Measurements from ENCODE around the gene ZNF722. TPM values are rescaled to one million over a fixed set of nuclear protein-coding genes. Genes with fewer than 3 reads are reported as not detected.

Gene ZNF722
- total and polyA plus RNA-seq, 2 of the 4 experiments (the other 2 are of a cell fraction) = not detected

DNA sequence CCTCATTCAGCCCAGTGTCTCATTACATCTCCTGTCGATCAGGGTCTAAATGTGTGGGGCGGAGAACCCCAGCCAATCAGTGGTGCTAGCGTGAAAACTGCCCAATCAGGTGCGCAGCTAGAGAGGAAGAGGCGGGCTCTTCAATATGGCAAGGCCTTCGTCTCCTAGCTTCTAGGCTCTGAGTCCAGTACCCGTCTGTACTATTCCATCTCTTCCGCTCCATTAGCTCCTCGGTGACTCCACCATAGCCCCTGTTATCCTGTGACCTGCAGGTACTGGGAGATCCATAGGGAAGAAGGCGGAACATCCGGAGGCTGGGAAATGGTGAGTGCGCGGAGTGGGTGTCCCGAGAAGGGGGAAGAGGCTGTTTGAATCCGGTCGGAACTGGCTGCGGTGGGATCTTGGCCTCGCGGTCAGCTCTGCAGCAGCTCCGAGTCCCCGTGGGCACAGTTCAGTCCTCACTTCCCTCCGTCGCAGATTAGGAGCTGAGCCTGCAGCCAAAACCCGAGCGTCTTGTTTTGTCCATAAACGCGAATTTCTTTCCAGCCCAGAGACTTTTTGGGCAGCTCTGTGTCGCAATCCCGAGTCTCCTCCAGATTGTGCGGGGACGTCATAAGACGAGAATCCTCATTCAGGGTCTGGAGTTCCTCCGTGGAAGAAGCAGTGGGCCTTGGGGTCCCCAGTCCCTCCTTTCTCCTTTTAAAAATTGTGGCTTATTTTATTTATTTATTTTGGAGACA, 46.8 kb downstream of the ZNF722 start, which contains the start of gene ZNF727:
TSS of gene ZNF727 (plus strand) at position 134 of the 740 bp plus-strand sequence. CDS start at position 322, 188 bp downstream.
- no peaks in the 10 kb centered on the region for H3K27me3 ChIP-seq (ENCODE audit: control insufficient read depth, insufficient read depth, low read length)
- ChIA-PET CTCF (no interaction called here), POLR2A (ENCODE audit: unreplicated experiment) (no interaction called here)
- in situ Hi-C loops (cut with MboI; ENCODE audit: low sequenced_read_pairs) (no loop called here), intact Hi-C loops (cut with micrococcal nuclease) (no loop called here), dilution Hi-C loops (cut with HindIII; ENCODE audit: low sequenced_read_pairs, unreplicated experiment) (no loop called here)
- no peak within 1 kb of the TSS for H2BK120ac ChIP-seq (ENCODE audit: low read depth, low read length)
- no peak within 1 kb of the TSS for H2BK15ac ChIP-seq (ENCODE audit: low read depth, low read length)
- no peak within 1 kb of the TSS for H2AFZ ChIP-seq (replicated peaks; ENCODE audit: low read length, poor library complexity)
- ATAC-seq (ENCODE audit: low read depth) = no peak
- H2AK9ac ChIP-seq (replicated peaks; ENCODE audit: low read depth, low read length, poor library complexity) = no peak within 1 kb of the TSS
- no peak within 1 kb of the TSS for H3K4me2 ChIP-seq (ENCODE audit: low read depth, low read length)
- H3K36me3 ChIP-seq (ENCODE audit: control insufficient read depth, insufficient read depth, low read length) = no peaks in the 10 kb centered on the region
- H3K27ac ChIP-seq (ENCODE audit: insufficient read depth, low read length) = no peak within 1 kb of the TSS
- TF ChIP-seq SMC3 (IDR thresholded peaks at IDR 0.05; ENCODE audit: low read depth, low read length) (no peak), RCOR1 (IDR thresholded peaks at IDR 0.05; ENCODE audit: insufficient replicate concordance, low read length) (no peak), RFX5 (IDR thresholded peaks at IDR 0.05; ENCODE audit: low read depth, low read length) (no peak), MAZ (IDR thresholded peaks at IDR 0.05; ENCODE audit: borderline replicate concordance, low read depth, low read length) (no peak), MAFK (IDR thresholded peaks at IDR 0.05; ENCODE audit: low read depth, low read length) (no peak), BHLHE40 (IDR thresholded peaks at IDR 0.05; ENCODE audit: low read depth, low read length) (no peak), USF2 (IDR thresholded peaks at IDR 0.05; ENCODE audit: low read depth, low read length) (no peak), CEBPB (IDR thresholded peaks at IDR 0.05; ENCODE audit: low read depth, low read length) (no peak), NFE2L2 (IDR thresholded peaks at IDR 0.05; ENCODE audit: low read depth, low read length) (no peak), MXI1 (IDR thresholded peaks at IDR 0.05; ENCODE audit: borderline replicate concordance, low read depth, low read length) (no peak), POLR2A (IDR thresholded peaks at IDR 0.05; ENCODE audit: low read depth, low read length) (no peak), FOS (IDR thresholded peaks at IDR 0.05; ENCODE audit: low read depth, low read length) (no peak), RAD21 (IDR thresholded peaks at IDR 0.05; ENCODE audit: low read length) (no peak), CHD1 (IDR thresholded peaks at IDR 0.05; ENCODE audit: low read depth, low read length) (no peak)
- TF ChIP-seq, protein P1, sequence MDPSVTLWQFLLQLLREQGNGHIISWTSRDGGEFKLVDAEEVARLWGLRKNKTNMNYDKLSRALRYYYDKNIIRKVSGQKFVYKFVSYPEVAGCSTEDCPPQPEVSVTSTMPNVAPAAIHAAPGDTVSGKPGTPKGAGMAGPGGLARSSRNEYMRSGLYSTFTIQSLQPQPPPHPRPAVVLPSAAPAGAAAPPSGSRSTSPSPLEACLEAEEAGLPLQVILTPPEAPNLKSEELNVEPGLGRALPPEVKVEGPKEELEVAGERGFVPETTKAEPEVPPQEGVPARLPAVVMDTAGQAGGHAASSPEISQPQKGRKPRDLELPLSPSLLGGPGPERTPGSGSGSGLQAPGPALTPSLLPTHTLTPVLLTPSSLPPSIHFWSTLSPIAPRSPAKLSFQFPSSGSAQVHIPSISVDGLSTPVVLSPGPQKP (IDR thresholded peaks at IDR 0.05; ENCODE audit: borderline replicate concordance, low read depth, low read length) = no peak
- TF ChIP-seq, protein P2, sequence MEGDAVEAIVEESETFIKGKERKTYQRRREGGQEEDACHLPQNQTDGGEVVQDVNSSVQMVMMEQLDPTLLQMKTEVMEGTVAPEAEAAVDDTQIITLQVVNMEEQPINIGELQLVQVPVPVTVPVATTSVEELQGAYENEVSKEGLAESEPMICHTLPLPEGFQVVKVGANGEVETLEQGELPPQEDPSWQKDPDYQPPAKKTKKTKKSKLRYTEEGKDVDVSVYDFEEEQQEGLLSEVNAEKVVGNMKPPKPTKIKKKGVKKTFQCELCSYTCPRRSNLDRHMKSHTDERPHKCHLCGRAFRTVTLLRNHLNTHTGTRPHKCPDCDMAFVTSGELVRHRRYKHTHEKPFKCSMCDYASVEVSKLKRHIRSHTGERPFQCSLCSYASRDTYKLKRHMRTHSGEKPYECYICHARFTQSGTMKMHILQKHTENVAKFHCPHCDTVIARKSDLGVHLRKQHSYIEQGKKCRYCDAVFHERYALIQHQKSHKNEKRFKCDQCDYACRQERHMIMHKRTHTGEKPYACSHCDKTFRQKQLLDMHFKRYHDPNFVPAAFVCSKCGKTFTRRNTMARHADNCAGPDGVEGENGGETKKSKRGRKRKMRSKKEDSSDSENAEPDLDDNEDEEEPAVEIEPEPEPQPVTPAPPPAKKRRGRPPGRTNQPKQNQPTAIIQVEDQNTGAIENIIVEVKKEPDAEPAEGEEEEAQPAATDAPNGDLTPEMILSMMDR (conservative IDR thresholded peaks at IDR 0.05; ENCODE audit: low read depth, low read length) = no peak
- WGBS, 2 experiments (ENCODE audit: extremely low coverage in 2 of 2, insufficient read length in 1 of 2) = 4% methylated on average over 11 of the region's 33 CpGs; no CpG with 5 or more reads in 1 of the 2 experiments
- no TSS peak for BruUV-seq (replicated peaks)
- no peak within 1 kb of the TSS for H2BK20ac ChIP-seq (ENCODE audit: low read depth, low read length)
- no peak within 1 kb of the TSS for H3K23ac ChIP-seq (ENCODE audit: low read depth, low read length)
- H3K56ac ChIP-seq (ENCODE audit: extremely low read depth, insufficient read depth, low read length) = no peak within 1 kb of the TSS
- H3K14ac ChIP-seq (replicated peaks; ENCODE audit: low read depth, low read length) = no peak within 1 kb of the TSS
- H2AK5ac ChIP-seq (ENCODE audit: low read depth, low read length) = no peak within 1 kb of the TSS
- H3K4me1 ChIP-seq (ENCODE audit: control insufficient read depth, insufficient read depth, low read length) = no peaks in the 10 kb centered on the region
- H3K9me1 ChIP-seq (ENCODE audit: insufficient read depth, low read length) = no peaks in the 10 kb centered on the region
- no peak within 1 kb of the TSS for H3K18ac ChIP-seq (ENCODE audit: low read depth, low read length)
- no peak within 1 kb of the TSS for H2BK5ac ChIP-seq (ENCODE audit: low read depth, low read length, poor library complexity, severe bottlenecking)
- H3K9ac ChIP-seq (ENCODE audit: low read depth, low read length) = no peak within 1 kb of the TSS
- H3K79me1 ChIP-seq (ENCODE audit: low read depth in 1 of 2, low read length in 2 of 2) = no peaks in the 10 kb centered on the region
- peaks cover 31% of the 10 kb centered on the region for H3K9me3 ChIP-seq (ENCODE audit: control insufficient read depth, insufficient read depth, low read length)
- DNase-seq = no peak
- H4K8ac ChIP-seq (ENCODE audit: low read depth in 2 of 2, low read length in 2 of 2) = no peak within 1 kb of the TSS
- H3K4me3 ChIP-seq (ENCODE audit: insufficient read depth, low read depth, low read length) = no peak within 1 kb of the TSS
- H3K4ac ChIP-seq (ENCODE audit: low read depth, low read length) = no peak within 1 kb of the TSS
- no peak within 1 kb of the TSS for H4K5ac ChIP-seq (ENCODE audit: low read depth, low read length)
- no peaks in the 10 kb centered on the region for H4K20me1 ChIP-seq (ENCODE audit: insufficient read depth, low read length)
- no peak within 1 kb of the TSS for H4K91ac ChIP-seq (ENCODE audit: insufficient read depth, low read depth, low read length)

Data from IMR-90 (cell line).